ENCODE results near the gene CATSPER1. TPM values are rescaled to one million over a fixed set of nuclear protein-coding genes. Genes with fewer than 3 reads are reported as not detected.
"Not testable (repeated sequence)": the region's sequence is repeated elsewhere in the genome, so short reads cannot be mapped to it uniquely, and the experiment has no call there.

CATSPER1 gene
- total RNA-seq, 1 experiment from 2014 or later: 4.2 TPM

GRCh38 chr11:66012371-66012945 is 13.8 kb downstream of the CATSPER1 start:
- no TSS peak for BruUV-seq (replicated peaks)
- intact Hi-C loops (cut with micrococcal nuclease; ENCODE audit: unreplicated experiment): loop anchor here (2.0 to 5.0 kb wide), 5 partner anchors 40 to 455 kb away; partner anchors contain the start of genes FAM89B, LTBP3, RAB1B and SF3B2
- H3F3A ChIP-seq (ENCODE audit: insufficient read depth, low read depth): peaks cover 60% of the 10 kb centered on the region

GRCh38 chr11:66011785-66012303 is 14.4 kb downstream of the CATSPER1 start, which contains the start of gene CST6:
TSS of gene CST6 (plus strand) at chr11:66012008. CDS start at chr11:66012045, 37 bp downstream.
- Histone ChIP-seq H3K27ac (peak within 1 kb of the TSS; percentile 66), H3K36me3 (ENCODE audit: low read depth) (no peaks in the 10 kb centered on the region), H3K9me3 (ENCODE audit: insufficient read depth, low read depth) (no peaks in the 10 kb centered on the region), H3F3A (ENCODE audit: insufficient read depth, low read depth) (peaks cover 64% of the 10 kb centered on the region), H3K4me2 (peak within 1 kb of the TSS; percentile 75), H4K20me1 (ENCODE audit: insufficient read depth) (no peaks in the 10 kb centered on the region), H2AFZ (peak within 1 kb of the TSS; percentile 68), H3K9me2 (ENCODE audit: insufficient read depth) (no peaks in the 10 kb centered on the region), H3K79me2 (ENCODE audit: low read depth) (0 out of 2 replicates have a peak, but pooled peaks cover 4% of the 10 kb centered on the region), H3K4me1 (replicated peaks; ENCODE audit: insufficient read depth) (peaks cover 69% of the 10 kb centered on the region), H3K27me3 (ENCODE audit: insufficient read depth, low read depth) (no peaks in the 10 kb centered on the region), H3K4me3 (peak within 1 kb of the TSS; percentile 52)
- BruUV-seq (replicated peaks): TSS peak; percentile 66
- intact Hi-C loops (cut with micrococcal nuclease; ENCODE audit: unreplicated experiment): loop anchor here (2.0 to 5.0 kb wide), 5 partner anchors 41 to 455 kb away; partner anchors contain the start of genes FAM89B, LTBP3, RAB1B and SF3B2
- TF ChIP-seq EZH2 (IDR thresholded peaks at IDR 0.05; ENCODE audit: low read depth) (no peak), CTCF (conservative IDR thresholded peaks at IDR 0.05) (no peak)
- CTCF ChIA-PET: interaction anchor here (0.6 kb wide), 3 partner anchors 39 to 237 kb away, joined by 5 to 9 read pairs (median 7); no protein-coding TSS in a partner anchor
- peak; percentile 47 to 55 for DNase-seq
- POLR2A ChIA-PET (ENCODE audit: unreplicated experiment): interaction anchor here (0.7 to 0.8 kb wide), 2 partner anchors 154 to 301 kb away, joined by 14 to 18 read pairs; partner anchors contain the start of gene CFL1

More at GRCh38 chr11:66012371-66012945, 13.8 kb downstream of the CATSPER1 start:
- Histone ChIP-seq H3K36me3 (ENCODE audit: low read depth) (no peaks in the 10 kb centered on the region), H4K20me1 (ENCODE audit: insufficient read depth) (no peaks in the 10 kb centered on the region), H3K9me3 (ENCODE audit: insufficient read depth, low read depth) (no peaks in the 10 kb centered on the region), H3K27me3 (ENCODE audit: insufficient read depth, low read depth) (no peaks in the 10 kb centered on the region), H3K9me2 (ENCODE audit: insufficient read depth) (no peaks in the 10 kb centered on the region), H3K27ac (peak overlapping the region; percentile 66), H3K4me3 (peak overlapping the region; percentile 52), H2AFZ (peak overlapping the region; percentile 68; the same call in 1 of the 2 replicates), H3K4me2 (peak overlapping the region; percentile 75), H3K79me2 (ENCODE audit: low read depth) (0 out of 2 replicates have a peak, but pooled peaks cover 4% of the 10 kb centered on the region), H3K4me1 (replicated peaks; ENCODE audit: insufficient read depth) (peaks cover 69% of the 10 kb centered on the region)
- POLR2A ChIA-PET (ENCODE audit: unreplicated experiment): interaction anchor here (0.6 to 0.7 kb wide), 2 partner anchors 25 to 112 kb away, joined by 3 read pairs; no protein-coding TSS in a partner anchor
- DNase-seq: peak in 1 of 2 experiments; percentile 55
- TF ChIP-seq CTCF (conservative IDR thresholded peaks at IDR 0.05) (no peak), EZH2 (IDR thresholded peaks at IDR 0.05; ENCODE audit: low read depth) (no peak)
- CTCF ChIA-PET: interaction anchor here (0.7 to 0.8 kb wide), 2 partner anchors 10 to 35 kb away, joined by 3 read pairs; no protein-coding TSS in a partner anchor

GRCh38 chr11:66011239-66011784 is 15.0 kb downstream of the CATSPER1 start:
- H3K79me2 ChIP-seq (ENCODE audit: low read depth): 0 out of 2 replicates have a peak, but pooled peaks cover 4% of the 10 kb centered on the region
- DNase-seq: peak; percentile 94 to 100
- H3K4me1 ChIP-seq (replicated peaks; ENCODE audit: insufficient read depth): peaks cover 64% of the 10 kb centered on the region
- H3F3A ChIP-seq (ENCODE audit: insufficient read depth, low read depth): peaks cover 67% of the 10 kb centered on the region
- H3K4me3 ChIP-seq: peak overlapping the region; percentile 52
- BruUV-seq (replicated peaks): TSS peak; percentile 12
- no peak for TF ChIP-seq EZH2 (IDR thresholded peaks at IDR 0.05; ENCODE audit: low read depth)
- H3K9me2 ChIP-seq (ENCODE audit: insufficient read depth): no peaks in the 10 kb centered on the region
- intact Hi-C loops (cut with micrococcal nuclease; ENCODE audit: unreplicated experiment): loop anchor here (5.0 kb wide), 4 partner anchors 256 to 454 kb away; partner anchors contain the start of genes FAM89B, LTBP3, RAB1B and ZNRD2
- peak overlapping the region; percentile 75 for H3K4me2 ChIP-seq
- POLR2A ChIA-PET (ENCODE audit: unreplicated experiment): interaction anchor here (0.6 to 0.8 kb wide), 4 partner anchors 9 to 301 kb away, joined by 3 to 18 read pairs (median 13); partner anchors contain the start of genes BANF1, CFL1 and EIF1AD
- H4K20me1 ChIP-seq (ENCODE audit: insufficient read depth): no peaks in the 10 kb centered on the region
- CTCF ChIA-PET: interaction anchor here (0.6 kb wide), 3 partner anchors 40 to 236 kb away, joined by 5 to 9 read pairs (median 7); no protein-coding TSS in a partner anchor
- H3K27ac ChIP-seq: peak overlapping the region; percentile 66
- H3K27me3 ChIP-seq (ENCODE audit: insufficient read depth, low read depth): no peaks in the 10 kb centered on the region
- H3K36me3 ChIP-seq (ENCODE audit: low read depth): no peaks in the 10 kb centered on the region
- H2AFZ ChIP-seq: peak overlapping the region; percentile 68
- H3K9me3 ChIP-seq (ENCODE audit: insufficient read depth, low read depth): no peaks in the 10 kb centered on the region

GRCh38 chr11:66010036-66010435 is 16.2 kb downstream of the CATSPER1 start:
- H4K20me1 ChIP-seq (ENCODE audit: insufficient read depth); H2AFZ ChIP-seq; H3K36me3 ChIP-seq (ENCODE audit: low read depth); H3K9me3 ChIP-seq (ENCODE audit: insufficient read depth, low read depth); H3K4me2 ChIP-seq; BruUV-seq (replicated peaks); H3K4me3 ChIP-seq; POLR2A ChIA-PET (ENCODE audit: unreplicated experiment); H3K9me2 ChIP-seq (ENCODE audit: insufficient read depth); H3K27me3 ChIP-seq (ENCODE audit: insufficient read depth, low read depth); H3K27ac ChIP-seq; H3K79me2 ChIP-seq (ENCODE audit: low read depth); CTCF ChIA-PET; DNase-seq: not testable (repeated sequence)
- peaks cover 66% of the 10 kb centered on the region for H3F3A ChIP-seq (ENCODE audit: insufficient read depth, low read depth)
- H3K4me1 ChIP-seq (replicated peaks; ENCODE audit: insufficient read depth): peaks cover 51% of the 10 kb centered on the region
- intact Hi-C loops (cut with micrococcal nuclease; ENCODE audit: unreplicated experiment): loop anchor here (5.0 kb wide), 4 partner anchors 257 to 453 kb away; partner anchors contain the start of genes FAM89B, LTBP3, RAB1B and ZNRD2
